H9 (cell line): ENCODE data around the gene KIF21B. TPM values are rescaled to one million over a fixed set of nuclear protein-coding genes. Genes with fewer than 3 reads are reported as not detected.

Source experiments
- DNase-seq: peaks from one replicate; pipeline ENCODE4 v3.0.0-alpha.2; 2017
- H2AFZ ChIP-seq: one replicate; pipeline ENCODE4 v1.6.1; 2013; ENCODE audit warnings: mild to moderate bottlenecking, low read length, control low read depth, moderate library complexity
- H2AK5ac ChIP-seq: 2 replicates; pipeline ENCODE4 v1.6.1; 2013; ENCODE audit warnings: low read length, control low read depth, mixed read lengths; ENCODE audit not compliant: insufficient read length
- H2BK120ac ChIP-seq: one replicate; pipeline ENCODE4 v1.6.1; 2013; ENCODE audit warnings: low read depth, mild to moderate bottlenecking, low read length, control low read depth, inconsistent platforms; ENCODE audit not compliant: poor library complexity, severe bottlenecking
- H2BK12ac ChIP-seq: 2 replicates; pipeline ENCODE4 v1.6.1; 2013; ENCODE audit warnings: low read length, control low read depth, mixed read lengths, low read depth; ENCODE audit not compliant: insufficient read length
- H2BK15ac ChIP-seq: 2 replicates; pipeline ENCODE4 v1.6.1; 2013; ENCODE audit warnings: low read depth, low read length, control low read depth
- H2BK20ac ChIP-seq: one replicate; pipeline ENCODE4 v1.6.1; 2013; ENCODE audit warnings: low read depth, mild to moderate bottlenecking, low read length, control low read depth, inconsistent platforms; ENCODE audit not compliant: poor library complexity, severe bottlenecking
- H2BK5ac ChIP-seq: 2 replicates; pipeline ENCODE4 v1.6.1; 2013; ENCODE audit warnings: low read length, control low read depth, mixed read lengths; ENCODE audit not compliant: insufficient read length
- H3K14ac ChIP-seq: 2 replicates; pipeline ENCODE4 v1.6.1; 2013; ENCODE audit warnings: low read length, control low read depth; ENCODE audit not compliant: insufficient read depth
- H3K18ac ChIP-seq: 2 replicates; pipeline ENCODE4 v1.6.1; 2013; ENCODE audit warnings: low read depth, mild to moderate bottlenecking, mixed read lengths, low read length, control low read depth; ENCODE audit not compliant: insufficient read length
- H3K23ac ChIP-seq: 2 replicates; pipeline ENCODE4 v1.6.1; 2013; ENCODE audit warnings: low read length, control low read depth, mixed read lengths, low read depth; ENCODE audit not compliant: insufficient read length
- H3K23me2 ChIP-seq: 2 replicates; pipeline ENCODE4 v1.6.1; 2013; ENCODE audit warnings: low read depth, mild to moderate bottlenecking, mixed read lengths, low read length, control low read depth; ENCODE audit not compliant: insufficient read length, poor library complexity, severe bottlenecking
- H3K27ac ChIP-seq: 2 replicates; pipeline ENCODE4 v1.5.1; 2013; ENCODE audit warnings: low read length, control low read depth, mixed read lengths, low read depth; ENCODE audit not compliant: insufficient read length
- H3K27me3 ChIP-seq: 2 replicates; pipeline ENCODE4 v1.6.1; 2013; ENCODE audit warnings: low read length, control low read depth, inconsistent platforms; ENCODE audit not compliant: insufficient read depth
- H3K4ac ChIP-seq: 2 replicates; pipeline ENCODE4 v1.6.1; 2013; ENCODE audit warnings: low read depth, mild to moderate bottlenecking, control low read depth, inconsistent platforms, low read length, moderate library complexity
- H3K4me1 ChIP-seq: 2 replicates; pipeline ENCODE4 v1.6.1; 2013; ENCODE audit warnings: low read length, control low read depth, inconsistent platforms; ENCODE audit not compliant: insufficient read depth
- H3K4me2 ChIP-seq: 2 replicates; pipeline ENCODE4 v1.6.1; 2013; ENCODE audit warnings: low read length, control low read depth, mixed read lengths; ENCODE audit not compliant: insufficient read length, insufficient read depth
- H3K56ac ChIP-seq: 2 replicates; pipeline ENCODE4 v1.6.1; 2013; ENCODE audit warnings: low read depth, mild to moderate bottlenecking, mixed read lengths, low read length, control low read depth; ENCODE audit not compliant: insufficient read length
- H3K79me1 ChIP-seq: 2 replicates; pipeline ENCODE4 v1.6.1; 2013; ENCODE audit warnings: low read depth, mild to moderate bottlenecking, moderate library complexity, low read length, control low read depth, inconsistent platforms; ENCODE audit not compliant: insufficient read depth, poor library complexity, severe bottlenecking
- H3K79me2 ChIP-seq: 2 replicates; pipeline ENCODE4 v1.6.1; 2013; ENCODE audit warnings: low read length, control low read depth, inconsistent platforms; ENCODE audit not compliant: insufficient read depth
- H3K9ac ChIP-seq: 2 replicates; pipeline ENCODE4 v1.6.1; 2013; ENCODE audit warnings: low read length, control low read depth, mixed read lengths; ENCODE audit not compliant: insufficient read length; ENCODE audit errors: extremely low read depth
- H3K9me3 ChIP-seq: one replicate; pipeline ENCODE4 v1.6.1; 2013; ENCODE audit warnings: low read depth, low read length, inconsistent platforms; ENCODE audit not compliant: control insufficient read depth
- H3T11ph ChIP-seq: one replicate; pipeline ENCODE4 v1.6.1; 2013; ENCODE audit warnings: mild to moderate bottlenecking, low read length, control low read depth, inconsistent platforms
- H4K20me1 ChIP-seq: one replicate; pipeline ENCODE4 v1.6.1; 2013; ENCODE audit not compliant: control insufficient read depth, insufficient read length, insufficient read depth
- H4K5ac ChIP-seq: 2 replicates; pipeline ENCODE4 v1.6.1; 2013; ENCODE audit warnings: low read depth, mild to moderate bottlenecking, mixed read lengths, low read length, control low read depth; ENCODE audit not compliant: insufficient read length
- H4K8ac ChIP-seq: replicated peaks from 2 replicates; pipeline ENCODE4 v1.6.1; 2013; ENCODE audit warnings: low read length, control low read depth, mixed read lengths, low read depth; ENCODE audit not compliant: insufficient read length
- H4K91ac ChIP-seq: 2 replicates; pipeline ENCODE4 v1.6.1; 2013; ENCODE audit warnings: low read depth, mild to moderate bottlenecking, moderate library complexity, mixed read lengths, low read length, control low read depth; ENCODE audit not compliant: insufficient read length
- H3K27ac Mint-ChIP-seq, 3 experiments: 2 replicates in 2 of 3; 3 replicates in 1 of 3; pipeline ENCODE4 v1.8.0; 2020 to 2021; ENCODE audit warnings: mixed read lengths in 3 of 3, mild to moderate bottlenecking in 1 of 3, moderate library complexity in 1 of 3
- H3K27me3 Mint-ChIP-seq: 2 replicates; pipeline ENCODE4 v1.8.0; 2021; ENCODE audit warnings: low read depth, mild to moderate bottlenecking, moderate library complexity, mixed read lengths
- H3K36me3 Mint-ChIP-seq, 3 experiments: 2 replicates in 2 of 3; 3 replicates in 1 of 3; pipeline ENCODE4 v1.8.0; 2020 to 2021; ENCODE audit warnings: low read depth in 3 of 3, mixed read lengths in 3 of 3; ENCODE audit not compliant: insufficient read depth in 1 of 3
- H3K4me1 Mint-ChIP-seq, 2 experiments: 2 replicates each; pipeline ENCODE4 v1.8.0; 2020; ENCODE audit warnings: mixed read lengths in 2 of 2
- H3K4me3 Mint-ChIP-seq, 2 experiments: 2 replicates in 1 of 2; 3 replicates in 1 of 2; pipeline ENCODE4 v1.8.0; 2020 to 2021; ENCODE audit warnings: mild to moderate bottlenecking in 2 of 2, mixed read lengths in 2 of 2, moderate library complexity in 1 of 2
- H3K9me3 Mint-ChIP-seq, 2 experiments: 2 replicates in 1 of 2; 3 replicates in 1 of 2; pipeline ENCODE4 v1.8.0; 2020; ENCODE audit warnings: mild to moderate bottlenecking in 2 of 2, mixed read lengths in 2 of 2, moderate library complexity in 1 of 2
- CTCF ChIP-seq: fragments of 200-600 bp; sonication (generic); conservative IDR thresholded peaks from 3 replicates; pipeline ENCODE4 v1.8.0; 2021; ENCODE audit warnings: antibody characterized with exemption, mild to moderate bottlenecking
- WGBS: extraction: QIAGEN DNeasy Blood & Tissue Kit; methylation state at CpG from one replicate; pipeline ENCODE4 v1.1.7; 2013; ENCODE audit warnings: missing lambda C conversion rate, low lambda C conversion rate, mixed read lengths; ENCODE audit not compliant: insufficient read length; ENCODE audit errors: extremely low coverage; 5-methylcytosine and 5-hydroxymethylcytosine counted together
- total RNA-seq: library from RNA; stranded (reverse); gene quantifications from 2 replicates; pipeline ENCODE4 v1.2.1, GENCODE V29; 2021

Gene KIF21B
- total RNA-seq, 1 experiment from 2014 or later = 7.5 TPM

- H3K27me3 ChIP-seq = no peaks in the 10 kb centered on the region
- no peak overlapping the region for H2BK20ac ChIP-seq
- no CpG with 5 or more reads among the region's 8 CpGs for WGBS
- no peak overlapping the region for H3K9ac ChIP-seq
- no peaks in the 10 kb centered on the region for H3K79me2 ChIP-seq
- no peak for TF ChIP-seq CTCF
- DNase-seq = no peak
- H3K4me2 ChIP-seq = no peak overlapping the region
- H4K20me1 ChIP-seq = no peaks in the 10 kb centered on the region
- H4K8ac ChIP-seq = no peak overlapping the region
- no peak overlapping the region for H2BK15ac ChIP-seq
- H3K9me3 Mint-ChIP-seq = no peaks in the 10 kb centered on the region
- H2AK5ac ChIP-seq = no peak overlapping the region
- no peak overlapping the region for H3K4ac ChIP-seq
- peaks cover 1% of the 10 kb centered on the region for H3K27me3 Mint-ChIP-seq
- H3K23ac ChIP-seq = no peak overlapping the region
- no peak overlapping the region for H3K27ac ChIP-seq
- no peak overlapping the region for H3K18ac ChIP-seq
- H3K36me3 Mint-ChIP-seq = no peaks in the 10 kb centered on the region
- no peaks in the 10 kb centered on the region for H3K9me3 ChIP-seq
- no peak overlapping the region for H3K14ac ChIP-seq
- H2BK5ac ChIP-seq = no peak overlapping the region
- no peaks in the 10 kb centered on the region; the same call in 1 of the 2 replicates for H3K4me1 ChIP-seq
- H3K4me3 Mint-ChIP-seq = no peak overlapping the region
- no peaks in the 10 kb centered on the region for H3K79me1 ChIP-seq
- H4K91ac ChIP-seq = no peak overlapping the region
- H4K5ac ChIP-seq = no peak overlapping the region
- no peak overlapping the region for H2BK12ac ChIP-seq
- H2BK120ac ChIP-seq = no peak overlapping the region
- H3K27ac Mint-ChIP-seq = no peak overlapping the region
- H3K4me1 Mint-ChIP-seq = peaks cover 12 to 32% of the 10 kb centered on the region in 2 experiments
- H3K56ac ChIP-seq = no peak overlapping the region
- H3T11ph ChIP-seq = no peak overlapping the region
- no peaks in the 10 kb centered on the region for H3K23me2 ChIP-seq
- no peak overlapping the region for H2AFZ ChIP-seq
Observed at GRCh38 chr1:201064806-201065205, 41.3 kb upstream of the KIF21B start.
